ENCODE results near the gene KBTBD12.
"Not testable (repeated sequence)": the region's sequence is repeated elsewhere in the genome, so short reads cannot be mapped to it uniquely, and the experiment has no call there.

The KBTBD12 gene

DNA sequence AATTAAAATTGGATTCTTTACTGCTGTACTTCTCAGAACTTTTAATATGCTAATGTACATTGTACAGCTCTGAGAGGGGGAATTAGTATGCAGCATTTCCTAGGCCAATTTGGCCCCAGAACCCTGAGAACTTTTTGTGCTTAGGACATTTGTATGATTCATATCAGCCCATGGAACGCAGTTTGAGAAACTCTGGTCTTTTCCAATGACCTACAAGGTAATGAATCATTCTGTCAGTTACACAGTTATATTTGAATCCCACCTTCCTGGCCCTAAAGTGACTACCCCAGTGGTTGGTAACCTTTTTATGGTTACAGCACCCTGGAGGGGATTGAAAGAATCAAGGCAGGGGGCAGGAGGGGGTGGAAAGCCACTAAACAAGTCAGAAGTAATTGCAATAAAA lies 25.6 kb upstream of the KBTBD12 start:
- H3K4me3 ChIP-seq (ENCODE audit: control insufficient read depth, low read depth, low read length) = no peak overlapping the region
- DNase-seq (ENCODE audit: low read depth) = peak; percentile 47
- TF ChIP-seq CTCF (IDR thresholded peaks at IDR 0.05; ENCODE audit: control insufficient read depth, insufficient read depth, low read depth, low read length, missing control alignments) = no peak

DNA sequence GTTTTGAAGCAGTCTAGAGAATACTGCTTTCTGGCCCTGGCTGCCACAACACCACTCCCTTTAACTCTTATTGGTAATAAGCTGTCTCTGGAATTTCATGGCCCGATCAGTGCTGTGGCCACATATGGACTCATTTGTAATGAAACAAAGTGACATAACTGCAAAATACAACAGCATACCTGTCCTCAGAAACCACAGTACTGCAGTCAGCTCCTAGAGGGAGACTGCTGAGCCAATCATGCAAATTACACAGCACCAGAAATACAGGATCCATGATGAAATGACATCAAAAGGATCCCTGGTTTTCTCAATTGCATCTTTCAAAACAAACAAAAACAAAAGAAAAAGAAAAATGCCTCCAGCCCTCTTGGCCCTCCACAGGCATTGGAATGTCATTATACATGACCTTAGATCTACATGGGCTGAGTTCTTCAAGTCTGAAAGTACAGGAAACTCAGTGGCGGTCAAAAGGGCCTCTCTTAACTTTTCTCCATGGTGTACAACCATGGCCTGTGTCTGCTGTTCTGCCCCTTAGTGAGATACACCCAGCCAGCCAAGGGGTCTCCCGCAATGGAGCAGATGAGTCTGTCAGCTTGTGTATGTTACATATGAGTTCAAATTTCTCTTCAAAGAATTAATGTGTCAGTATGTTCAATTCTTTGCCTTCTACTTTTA lies 24.9 kb upstream of the KBTBD12 start:
- H3K4me3 ChIP-seq (ENCODE audit: control insufficient read depth, low read depth, low read length) = no peak overlapping the region
- TF ChIP-seq CTCF (IDR thresholded peaks at IDR 0.05; ENCODE audit: control insufficient read depth, insufficient read depth, low read depth, low read length, missing control alignments) = no peak
- DNase-seq (ENCODE audit: low read depth) = no peak

DNA sequence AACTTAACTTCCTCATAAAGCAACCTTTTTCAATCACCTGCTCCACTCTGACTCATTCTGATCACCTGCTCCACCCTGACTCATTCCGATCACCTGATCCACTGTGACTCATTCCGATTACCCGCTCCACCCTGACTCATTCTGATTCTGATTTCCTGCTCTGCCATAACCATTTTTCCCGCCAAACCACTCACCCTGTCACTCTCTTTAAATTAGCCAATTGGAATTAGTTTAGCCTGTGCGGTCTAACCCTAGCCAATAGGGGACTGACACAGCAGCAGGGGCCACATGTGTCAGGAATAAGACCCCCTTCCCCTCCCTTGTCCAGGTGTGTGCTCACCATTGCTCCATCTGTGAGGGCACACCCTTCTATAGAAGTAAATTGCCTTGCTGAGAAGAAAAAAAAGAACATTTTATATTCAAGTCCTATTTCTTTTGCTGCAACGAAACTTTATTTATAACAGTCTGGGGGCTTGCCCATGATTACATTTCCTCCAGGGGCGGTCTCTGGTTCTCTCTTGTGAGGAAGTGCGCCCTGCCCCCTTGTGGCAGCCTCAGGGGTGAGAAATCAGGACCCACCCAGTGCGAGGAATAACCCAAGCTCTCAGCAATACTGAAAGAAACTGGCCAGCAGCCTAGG lies 24.3 kb upstream of the KBTBD12 start:
- not testable (repeated sequence) for H3K4me3 ChIP-seq (ENCODE audit: control insufficient read depth, low read depth, low read length); DNase-seq (ENCODE audit: low read depth)

DNA sequence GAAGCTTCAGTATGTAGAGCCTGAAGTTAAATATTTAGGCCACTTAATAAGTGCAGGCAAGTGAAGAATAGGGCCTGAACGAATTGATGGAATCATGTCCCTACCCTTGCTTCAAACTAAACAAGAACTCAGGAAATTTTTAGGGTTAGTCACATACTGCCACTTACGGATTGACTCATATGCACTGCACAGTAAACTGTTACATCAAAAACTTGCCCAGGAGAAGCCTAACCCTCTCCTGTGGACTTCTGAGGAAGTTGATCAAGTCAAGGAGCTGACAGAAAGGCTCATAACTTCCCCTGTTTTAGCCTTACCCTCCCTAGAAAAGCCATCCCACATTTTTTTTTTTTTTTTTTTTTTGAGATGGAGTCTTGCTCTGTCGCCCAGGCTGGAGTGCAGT lies 20.6 kb upstream of the KBTBD12 start:
- no peak for TF ChIP-seq CTCF (IDR thresholded peaks at IDR 0.05; ENCODE audit: control insufficient read depth, insufficient read depth, low read depth, low read length, missing control alignments)
- no peak for DNase-seq (ENCODE audit: low read depth)
- no peak overlapping the region for H3K4me3 ChIP-seq (ENCODE audit: control insufficient read depth, low read depth, low read length)

DNA sequence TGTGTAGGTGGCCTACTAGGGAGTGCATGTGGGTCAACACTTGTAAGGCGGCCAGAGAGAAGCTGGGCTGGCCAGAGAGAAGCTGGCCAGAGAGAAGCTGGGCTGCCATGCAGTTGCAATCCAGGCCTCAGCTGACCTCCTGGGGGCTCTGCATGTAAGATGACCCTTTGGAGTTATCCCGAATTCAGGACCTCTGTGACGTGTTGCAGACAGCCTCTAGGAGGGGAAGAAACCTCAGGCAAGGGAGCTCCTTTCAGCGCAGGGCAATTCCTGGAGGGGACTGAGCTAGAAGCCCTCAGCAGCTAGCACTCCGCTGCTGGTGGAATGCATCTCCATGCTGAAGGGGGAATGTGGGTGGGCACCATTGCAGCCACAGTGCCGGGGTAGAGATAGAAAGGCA lies 15.8 kb upstream of the KBTBD12 start:
- no peak for TF ChIP-seq CTCF (IDR thresholded peaks at IDR 0.05; ENCODE audit: control insufficient read depth, insufficient read depth, low read depth, low read length, missing control alignments)
- H3K4me3 ChIP-seq (ENCODE audit: control insufficient read depth, low read depth, low read length) = no peak overlapping the region
- no peak for DNase-seq (ENCODE audit: low read depth)

GRCh38 chr3:127899766-127900165 lies 15.3 kb upstream of the KBTBD12 start:
- no peak overlapping the region for H3K4me3 ChIP-seq (ENCODE audit: control insufficient read depth, low read depth, low read length)
- no peak for TF ChIP-seq CTCF (IDR thresholded peaks at IDR 0.05; ENCODE audit: control insufficient read depth, insufficient read depth, low read depth, low read length, missing control alignments)
- DNase-seq (ENCODE audit: low read depth) = no peak

DNA sequence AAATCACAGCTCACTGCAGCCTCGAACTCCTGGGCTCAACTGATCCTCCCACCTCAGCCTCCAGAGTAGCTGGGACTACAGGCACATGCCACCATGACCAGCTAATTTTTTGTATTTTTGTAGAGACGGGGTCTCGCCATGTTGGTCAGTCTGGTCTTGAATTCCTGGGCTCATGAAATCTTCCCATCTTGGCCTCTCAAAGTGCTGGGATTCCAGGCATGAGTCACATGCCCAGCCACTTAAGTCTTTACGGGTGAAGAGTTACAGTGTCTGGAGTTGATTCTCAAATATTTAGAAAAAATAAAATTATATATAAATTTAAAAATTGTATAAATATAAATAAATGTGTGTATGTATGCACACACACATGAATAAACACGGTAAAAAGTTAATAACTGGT lies 14.5 kb upstream of the KBTBD12 start:
- TF ChIP-seq CTCF (IDR thresholded peaks at IDR 0.05; ENCODE audit: control insufficient read depth, insufficient read depth, low read depth, low read length, missing control alignments) = no peak
- H3K4me3 ChIP-seq (ENCODE audit: control insufficient read depth, low read depth, low read length) = no peak overlapping the region
- no peak for DNase-seq (ENCODE audit: low read depth)
